Measurements from ENCODE around the gene DNAI2.

DNA sequence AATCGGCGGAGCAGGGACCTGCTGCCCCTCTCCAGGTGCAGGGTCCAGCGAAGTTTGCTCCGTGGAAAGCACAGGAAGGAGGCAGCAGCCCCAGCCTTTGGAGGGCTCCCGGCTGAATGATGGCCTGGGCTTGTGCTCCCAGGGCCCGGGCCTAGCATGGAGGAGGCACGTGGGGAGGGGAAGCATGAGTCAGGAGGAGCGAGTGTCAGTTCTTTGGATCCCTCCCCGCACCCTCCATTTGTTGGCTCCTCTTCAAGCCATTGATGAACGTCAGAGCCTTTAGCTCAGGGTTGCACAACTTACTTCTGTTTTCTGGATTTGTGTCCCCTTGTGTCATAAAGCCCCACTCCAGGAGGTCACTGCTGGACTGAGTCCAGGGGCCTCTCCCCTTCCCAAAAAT is 34.9 kb upstream of the DNAI2 start:
- TF ChIP-seq CTCF (IDR thresholded peaks at IDR 0.05 in 2 of 3, conservative IDR thresholded peaks at IDR 0.05 in 1 of 3; ENCODE audit: borderline replicate concordance in 1 of 3, insufficient read depth in 1 of 3, low read depth in 2 of 3, low read length in 2 of 3) (no peak), SIN3A (IDR thresholded peaks at IDR 0.05; ENCODE audit: low read depth) (no peak), EZH2 (IDR thresholded peaks at IDR 0.05) (no peak), ZNF274 (IDR thresholded peaks at IDR 0.05; ENCODE audit: low read depth, low read length) (no peak), POLR2A (IDR thresholded peaks at IDR 0.05; ENCODE audit: borderline replicate concordance, extremely low read depth, insufficient read depth, insufficient read length) (no peak)

All from HCT116 (cell line).